KG1 (cell line): ENCODE results near the gene CYP27A1.
"Not testable (repeated sequence)": the region's sequence is repeated elsewhere in the genome, so short reads cannot be mapped to it uniquely, and the experiment has no call there.

Experiments
- DNase-seq: peaks from one replicate; lab custom pipeline; 2025; lab: John Stamatoyannopoulos, UW

CYP27A1 gene

DNA sequence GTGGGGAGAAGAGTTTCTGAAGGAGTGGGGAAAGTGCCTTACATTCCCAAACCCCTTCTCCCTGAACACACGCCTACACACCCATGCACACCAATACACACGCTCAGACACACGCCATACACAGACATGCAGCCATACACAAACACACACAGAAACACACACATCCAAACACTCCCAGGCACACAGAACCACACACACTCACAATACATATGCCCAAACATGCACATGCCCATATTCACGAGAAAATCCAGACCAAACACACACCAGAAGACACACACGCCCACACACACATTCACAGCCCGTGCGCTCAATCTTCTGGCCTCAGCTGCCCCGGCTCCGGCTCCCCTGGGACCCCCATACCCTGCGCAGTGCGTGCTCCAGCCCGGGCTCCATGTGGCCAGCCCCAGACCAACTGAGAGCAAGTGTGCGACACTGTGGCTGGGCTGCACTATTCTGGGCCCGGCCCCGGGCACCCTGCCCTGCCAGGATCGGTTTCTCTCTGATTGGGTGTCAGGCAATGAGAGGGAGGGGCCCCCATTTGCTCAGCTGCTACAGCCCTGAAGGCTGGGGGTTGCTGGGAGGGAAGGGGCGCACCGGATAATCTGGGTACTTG, 49.5 kb downstream of the CYP27A1 start, which contains the start of gene PRKAG3:
TSS of gene PRKAG3 (minus strand) at position 426 of the 613 bp plus-strand sequence.
- DNase-seq = no peak

DNA sequence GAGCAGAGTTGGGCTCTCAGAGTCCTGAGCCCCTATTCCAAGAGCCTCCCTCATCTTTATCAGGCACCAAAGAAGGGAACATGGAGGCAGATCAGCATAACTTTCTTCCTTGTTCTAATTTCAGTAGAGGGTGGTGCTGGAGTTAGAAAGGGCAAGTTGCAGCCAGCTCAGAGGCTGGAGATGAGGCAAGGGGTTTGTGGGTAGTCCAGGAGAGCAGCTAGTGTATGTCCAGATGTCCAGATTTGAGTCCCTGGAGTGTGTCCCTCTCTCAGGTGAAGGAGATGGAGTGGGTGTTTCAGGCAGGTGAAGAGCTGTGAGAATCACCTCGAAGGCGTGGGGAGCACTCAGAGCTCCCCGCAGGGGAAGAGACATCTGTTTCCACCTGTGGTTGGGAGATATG, 50.1 kb downstream of the CYP27A1 start:
- no peak for DNase-seq

DNA sequence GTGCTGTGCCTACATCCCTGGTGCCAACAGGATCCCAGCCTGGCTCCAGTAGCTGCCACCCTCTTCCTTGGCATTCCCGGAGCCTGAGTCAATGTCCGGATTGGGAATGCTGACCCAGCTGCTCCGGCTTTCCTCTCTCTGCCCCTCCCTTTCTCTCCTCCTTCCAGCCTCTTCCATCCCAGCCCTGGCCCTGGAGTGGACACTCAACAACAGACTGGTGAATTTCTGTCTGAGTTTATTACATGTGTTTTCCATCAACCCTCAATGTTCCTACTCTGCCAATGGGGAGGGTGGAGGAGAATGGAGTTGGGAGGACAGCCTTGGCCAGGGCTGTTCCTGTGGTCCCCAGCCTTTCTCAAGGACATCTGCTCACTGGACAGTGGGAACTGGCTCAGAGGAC, 50.6 kb downstream of the CYP27A1 start:
- no peak for DNase-seq

DNA sequence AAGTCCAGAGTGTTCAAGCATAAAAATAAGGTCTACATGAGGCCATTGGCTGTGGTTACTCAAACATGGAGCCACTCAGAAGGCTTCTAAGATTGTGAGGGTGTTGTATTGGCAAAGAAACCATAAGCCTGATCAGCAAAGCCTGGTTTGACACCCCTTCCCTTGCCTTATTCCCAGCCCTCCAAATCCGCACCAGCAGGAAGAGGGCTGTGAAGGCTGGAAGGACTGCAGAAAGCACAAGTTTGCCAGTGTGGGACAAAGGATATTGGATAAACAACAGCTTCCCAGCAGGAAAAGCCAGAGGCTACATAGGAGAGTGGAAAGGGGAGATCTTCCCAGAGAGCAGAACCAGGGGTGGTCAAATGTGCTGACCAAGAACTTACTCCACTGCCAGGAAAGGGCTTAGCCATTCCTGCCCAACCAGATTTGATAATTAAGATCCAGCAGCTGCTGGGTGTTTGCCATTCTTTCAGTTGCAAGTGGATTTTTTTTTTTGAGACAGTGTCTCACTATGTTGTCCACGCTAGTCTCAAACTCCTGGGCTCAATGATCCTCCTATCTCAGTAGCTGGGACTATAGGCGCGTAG, 51.2 kb downstream of the CYP27A1 start:
- DNase-seq = no peak

DNA sequence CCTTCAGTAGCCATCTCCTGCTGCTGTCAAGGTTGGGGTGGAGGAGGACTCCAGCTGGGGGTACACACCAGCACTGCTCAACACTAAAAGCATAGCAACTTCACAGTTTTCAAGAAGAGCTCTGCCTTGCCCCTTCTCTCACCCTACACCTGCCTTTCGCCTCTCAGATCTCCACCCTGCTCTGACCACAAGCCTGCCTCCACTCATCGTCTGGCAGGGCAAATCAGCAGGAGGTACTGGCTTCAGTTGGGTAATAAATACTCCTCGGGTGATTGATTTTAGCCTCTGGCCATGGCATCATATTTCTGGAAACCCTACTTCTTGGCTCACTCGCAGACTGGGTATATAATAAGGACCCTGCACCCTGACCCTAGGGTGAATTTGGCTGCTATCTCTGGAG, 52.7 kb downstream of the CYP27A1 start:
- no peak for DNase-seq

DNA sequence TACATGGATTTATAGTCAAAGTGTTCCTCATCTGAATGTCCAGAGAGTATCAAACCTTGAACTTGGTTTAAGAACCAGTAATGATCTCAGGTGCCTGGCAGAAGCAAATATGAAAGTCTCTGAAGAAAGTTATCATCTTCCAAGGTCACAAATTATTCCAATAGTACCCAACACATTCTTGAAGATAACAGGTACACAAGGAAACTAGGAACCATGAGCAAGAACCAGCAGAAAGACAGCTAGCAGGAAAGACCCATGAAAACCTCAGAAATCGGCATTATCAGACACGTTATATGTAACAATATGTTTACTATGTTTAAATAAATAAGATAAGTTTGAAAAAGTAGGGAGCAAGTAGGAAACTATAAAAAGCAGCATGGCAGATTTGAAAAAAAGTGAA, 55.5 kb downstream of the CYP27A1 start:
- DNase-seq = no peak

DNA sequence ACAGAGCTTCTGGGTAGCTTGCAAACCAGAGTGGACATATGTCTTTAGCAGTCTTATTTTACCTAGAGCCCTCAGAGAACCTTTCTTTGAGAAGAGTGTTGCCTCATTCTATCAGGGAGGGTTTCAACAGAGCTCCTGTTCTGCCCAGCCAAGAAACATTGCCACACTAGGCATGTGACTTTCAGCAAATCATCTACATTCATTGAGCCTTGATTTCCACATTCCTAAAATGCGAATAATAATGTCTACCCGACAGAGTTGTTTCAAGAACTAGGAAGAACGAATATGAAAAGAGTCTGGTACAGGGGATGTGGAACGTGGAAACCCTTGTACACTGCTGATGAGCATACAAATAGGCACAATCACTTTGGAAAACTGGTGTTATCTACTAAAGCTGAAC, 57.5 kb downstream of the CYP27A1 start:
- DNase-seq = no peak

DNA sequence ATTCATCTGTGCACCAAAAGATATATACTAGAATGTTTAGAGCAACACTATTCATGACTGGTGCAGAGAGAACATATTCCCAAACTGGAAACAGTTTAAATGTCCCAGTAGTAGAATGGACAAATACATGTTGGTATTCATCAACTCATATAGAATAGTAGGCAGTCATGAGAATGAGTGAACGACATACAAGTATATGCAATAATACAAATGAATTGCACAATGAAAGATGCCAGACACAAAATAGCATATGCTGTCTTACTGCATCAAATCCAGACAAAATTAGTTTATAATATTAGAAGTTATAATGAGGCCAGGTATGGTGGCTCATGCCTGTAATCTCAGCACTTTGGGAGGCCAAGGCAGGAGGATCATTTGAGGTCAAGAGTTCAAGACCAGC, 57.9 kb downstream of the CYP27A1 start:
- DNase-seq = no peak

DNA sequence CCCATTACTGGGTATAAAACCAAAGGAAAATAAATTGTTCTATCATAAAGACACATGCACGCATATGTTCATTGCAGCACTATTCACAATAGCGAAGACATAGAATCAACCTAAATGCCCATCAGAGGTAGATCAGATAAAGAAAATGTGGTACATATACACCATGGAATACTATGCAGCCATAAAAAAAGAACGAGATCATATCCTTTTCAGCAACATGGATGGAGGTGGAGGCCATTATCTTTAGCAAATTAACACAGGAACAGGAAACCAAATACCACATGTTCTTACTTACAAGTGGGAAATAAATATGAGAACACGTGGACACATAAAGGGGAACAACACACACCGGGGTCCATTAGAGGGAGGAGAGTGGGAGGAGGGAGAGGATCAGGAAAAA, 62.4 kb downstream of the CYP27A1 start:
- DNase-seq = not testable (repeated sequence)

DNA sequence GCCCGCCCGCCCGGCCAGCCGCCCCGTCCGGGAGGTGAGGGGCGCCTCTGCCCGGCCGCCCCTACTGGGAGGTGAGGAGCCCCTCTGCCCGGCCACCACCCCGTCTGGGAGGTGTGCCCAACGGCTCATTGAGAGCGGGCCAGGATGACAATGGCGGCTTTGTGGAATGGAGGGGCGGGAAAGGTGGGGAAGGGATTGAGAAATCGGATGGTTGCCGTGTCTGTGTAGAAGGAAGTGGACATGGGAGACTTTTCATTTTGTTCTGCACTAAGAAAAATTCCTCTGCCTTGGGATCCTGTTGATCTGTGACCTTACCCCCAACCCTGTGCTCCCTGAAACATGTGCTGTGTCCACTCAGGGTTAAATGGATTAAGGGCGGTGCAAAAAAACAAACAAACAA, 65.0 kb downstream of the CYP27A1 start:
- DNase-seq = not testable (repeated sequence)

DNA sequence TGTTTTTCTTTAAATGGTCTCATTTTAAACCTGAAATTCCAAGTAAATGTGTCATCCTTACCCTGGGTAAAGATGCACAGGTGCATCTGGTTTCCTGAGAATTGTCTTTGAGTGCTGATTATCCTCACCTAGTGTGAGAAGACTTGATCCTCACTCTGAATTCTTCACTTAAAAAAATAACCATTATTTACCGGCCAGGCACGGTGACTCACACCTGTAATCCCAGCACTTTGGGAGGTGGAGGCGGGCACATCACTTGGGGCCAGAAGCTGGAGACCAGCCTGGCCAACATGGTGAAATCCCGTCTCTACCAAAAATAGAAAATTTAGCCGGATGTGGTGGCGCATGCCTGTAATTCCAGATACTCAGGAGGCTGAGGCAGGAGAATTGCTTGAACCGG, 67.8 kb downstream of the CYP27A1 start:
- DNase-seq = no peak

DNA sequence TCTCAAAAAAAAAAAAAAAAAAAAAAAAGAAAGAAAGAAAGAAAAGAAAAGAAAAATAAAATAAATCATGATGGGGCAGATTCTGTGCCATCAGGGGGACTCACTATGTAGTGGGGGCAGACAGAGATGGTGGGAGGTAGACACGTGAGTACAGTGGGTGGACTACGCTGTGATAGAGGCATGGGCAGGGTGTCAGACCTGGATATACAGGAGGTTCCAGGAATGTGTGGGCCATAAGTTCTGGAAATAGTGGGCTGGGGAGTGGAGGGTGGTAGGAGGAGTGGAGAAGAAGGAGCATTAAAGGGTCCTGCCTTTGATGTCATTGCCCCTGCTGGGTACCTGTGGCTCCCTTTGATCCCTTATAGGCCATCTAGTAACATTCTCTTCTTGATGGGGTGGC, 68.8 kb downstream of the CYP27A1 start:
- DNase-seq = no peak

DNA sequence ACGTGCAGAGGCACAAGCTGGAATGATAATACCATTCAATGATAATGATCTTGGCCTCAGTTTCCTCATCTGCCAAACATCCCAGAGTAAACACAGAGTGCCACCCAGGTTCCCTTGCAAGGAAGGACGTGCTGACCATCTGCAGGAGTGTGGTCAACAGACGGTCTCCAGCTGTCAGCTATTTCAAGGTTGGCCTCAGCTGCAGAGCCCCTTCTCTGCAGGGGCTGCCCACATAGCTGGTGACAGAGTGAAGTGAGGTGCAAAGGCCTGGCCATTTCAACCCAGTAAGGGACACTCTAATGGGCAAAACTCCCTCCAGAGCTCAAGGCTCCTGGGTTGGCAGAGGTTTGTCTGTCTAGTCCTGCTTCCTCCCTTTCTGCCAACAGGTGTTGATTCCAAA, 69.3 kb downstream of the CYP27A1 start:
- no peak for DNase-seq

DNA sequence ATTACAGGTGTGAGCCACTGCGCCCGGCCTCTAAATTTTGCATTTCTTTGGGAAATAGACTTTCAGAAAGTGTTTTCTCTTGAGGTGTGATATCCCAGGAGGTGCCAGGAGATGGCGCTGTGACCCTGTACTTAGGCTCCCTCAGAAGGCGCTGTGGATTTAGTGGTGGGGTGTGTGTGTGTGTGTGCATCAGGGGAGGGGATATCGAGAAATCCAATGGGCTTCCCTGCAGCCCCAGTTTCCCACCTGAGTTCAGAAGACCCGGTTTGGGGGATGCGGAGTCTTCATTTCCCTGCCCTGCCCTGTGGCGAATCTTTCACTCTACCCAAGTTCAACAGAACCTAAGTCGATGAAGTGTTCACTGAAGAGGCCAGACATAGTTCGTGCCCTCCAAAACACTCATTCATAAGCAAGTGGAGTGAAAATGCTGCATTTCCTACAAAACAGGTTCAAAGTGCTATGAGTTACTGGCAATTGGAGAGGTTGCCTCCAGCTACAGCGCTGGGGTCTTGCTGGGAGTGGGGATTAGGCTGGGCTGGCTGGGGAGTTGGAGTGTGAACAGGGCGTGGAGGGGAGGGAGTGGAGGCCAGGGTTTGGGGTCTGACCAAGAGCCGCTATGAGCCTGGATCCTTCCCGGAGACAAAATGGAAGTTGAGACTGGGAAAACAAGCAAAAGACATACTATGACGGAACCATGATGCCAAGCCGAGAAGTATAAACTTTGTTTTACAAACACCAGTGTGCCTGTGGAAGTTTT, 71.1 kb downstream of the CYP27A1 start:
- peak; percentile 38 for DNase-seq

DNA sequence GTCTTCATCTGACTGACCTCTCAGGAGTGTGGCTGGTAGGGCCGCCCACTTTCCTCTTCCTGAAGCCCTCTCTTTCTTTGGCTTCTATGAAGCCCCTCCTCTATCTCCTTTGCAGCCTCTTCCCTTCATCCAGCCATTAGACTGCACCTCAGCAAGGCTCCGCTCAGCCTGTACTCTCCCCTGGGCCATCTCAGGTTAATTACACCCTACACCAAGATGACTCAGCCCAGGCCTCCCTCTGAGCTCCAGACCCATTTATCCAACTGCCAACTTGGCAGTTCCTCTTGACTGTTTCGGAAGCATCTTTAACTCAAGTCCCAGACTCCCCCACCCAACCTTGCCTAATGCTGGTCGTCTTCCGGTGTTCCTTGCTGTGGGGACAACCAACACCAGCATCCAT, 71.8 kb downstream of the CYP27A1 start:
- DNase-seq = no peak

DNA sequence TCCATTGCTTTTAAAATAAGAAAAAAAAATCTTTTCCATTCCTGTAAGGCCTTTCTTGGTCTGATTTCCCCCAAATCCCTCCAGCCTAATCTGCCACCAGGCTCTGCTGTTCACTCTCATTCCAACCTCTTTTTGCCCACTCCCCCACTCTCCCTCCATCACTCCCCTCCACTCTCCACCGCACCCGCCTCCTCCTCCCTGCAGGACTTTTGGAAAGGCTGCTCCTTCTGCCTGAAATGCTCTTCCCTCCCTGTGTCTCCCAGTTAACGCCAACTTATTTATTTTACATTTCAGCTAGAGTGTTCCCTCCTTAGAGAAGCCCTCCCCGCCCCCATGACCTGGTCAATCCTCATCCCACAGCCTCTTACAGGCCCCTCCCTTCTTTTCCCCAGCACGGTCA, 72.9 kb downstream of the CYP27A1 start:
- no peak for DNase-seq

DNA sequence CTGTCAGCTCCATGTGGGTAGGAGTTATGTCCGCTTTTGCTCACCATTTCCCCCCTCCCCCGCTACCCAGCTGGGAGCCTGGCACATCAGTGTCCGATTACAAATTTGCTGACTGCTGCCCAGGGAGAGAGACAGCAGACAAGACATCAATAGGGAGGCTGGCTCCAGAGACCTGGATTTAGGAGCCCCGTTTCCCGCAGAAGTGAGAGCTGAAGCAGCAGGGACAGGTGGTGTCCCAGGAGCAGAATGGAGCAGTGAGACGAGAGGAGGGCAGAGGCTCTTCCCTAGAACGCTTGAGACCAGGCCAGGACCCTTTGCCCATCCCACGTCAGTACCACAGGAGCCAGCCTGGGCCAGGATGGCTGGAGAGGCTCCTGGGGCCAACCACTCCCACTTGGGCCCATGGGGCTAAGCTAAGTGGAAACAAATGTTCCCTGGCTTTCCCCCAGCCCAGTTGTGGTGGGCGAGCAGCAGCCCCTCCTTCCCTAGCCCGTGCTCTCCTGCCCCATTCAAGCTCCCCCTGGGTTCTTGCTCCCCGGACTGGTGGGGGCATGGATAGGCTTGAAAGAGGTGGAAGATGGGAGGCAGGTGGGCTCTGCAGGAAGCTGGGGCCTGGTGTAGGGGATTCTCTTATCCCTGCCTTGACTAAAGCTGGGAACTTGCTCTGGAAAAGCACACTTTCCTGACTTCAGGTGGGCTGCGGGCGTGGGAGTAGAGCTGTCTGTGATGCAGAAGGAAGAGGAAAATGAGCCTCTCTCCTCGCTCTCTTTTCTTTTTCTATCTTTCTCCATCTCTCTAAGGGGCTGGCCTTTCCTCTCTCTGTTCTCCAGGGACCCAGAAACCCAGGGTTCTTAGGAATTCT, 73.6 kb downstream of the CYP27A1 start:
- no peak for DNase-seq

DNA sequence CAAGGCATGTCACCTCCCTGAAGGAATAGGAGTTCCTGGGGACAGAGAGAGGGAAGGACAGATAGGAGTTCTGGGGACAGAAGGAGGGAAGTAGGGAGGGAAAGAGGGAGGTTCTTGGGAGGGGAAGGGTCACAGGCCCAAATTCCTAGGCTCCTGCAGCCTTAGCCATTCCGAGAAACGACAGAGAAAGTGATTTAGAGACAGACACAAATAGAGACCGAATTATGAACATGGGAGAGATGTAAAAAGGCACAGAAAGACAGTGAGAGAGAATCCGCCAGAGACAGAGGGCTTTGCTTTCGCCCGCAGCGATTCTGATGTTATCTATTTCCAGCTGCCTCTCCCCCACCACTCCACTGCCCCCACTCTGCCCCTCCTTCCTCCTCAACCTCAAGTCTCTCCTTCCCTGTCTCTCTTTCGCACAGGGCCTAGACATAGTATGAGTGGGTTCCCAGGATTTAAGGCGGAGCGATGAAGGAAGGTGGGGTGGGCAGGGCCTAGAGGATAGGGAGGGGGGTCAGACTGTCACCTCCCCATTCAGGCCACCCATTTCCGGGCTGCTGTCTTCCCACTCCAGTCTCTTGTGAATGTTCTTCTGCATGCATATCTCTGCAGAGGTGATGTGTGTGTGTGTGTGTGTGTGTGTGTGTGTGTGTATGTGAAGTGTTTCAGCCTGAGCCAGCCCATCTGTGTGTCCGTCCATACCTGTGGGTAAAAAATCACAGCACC, 74.4 kb downstream of the CYP27A1 start:
- no peak for DNase-seq

DNA sequence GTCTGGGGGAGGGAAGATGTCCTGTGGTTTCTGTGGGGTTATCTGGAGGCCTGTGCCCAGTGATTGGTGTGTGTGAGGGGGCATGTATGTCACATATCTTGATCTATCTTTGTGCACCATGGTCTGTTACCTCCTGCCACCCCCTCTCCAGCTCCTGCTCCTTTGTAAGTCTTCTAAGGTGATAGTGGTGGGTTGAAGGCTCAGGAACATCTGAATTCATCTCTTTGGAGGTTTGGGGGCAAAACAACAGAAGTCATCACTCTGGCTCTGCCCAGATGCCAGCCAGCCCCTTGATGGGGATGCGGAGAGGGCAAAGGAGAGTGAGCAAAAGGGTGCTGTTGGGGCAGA, 74.9 kb downstream of the CYP27A1 start:
- no peak for DNase-seq

DNA sequence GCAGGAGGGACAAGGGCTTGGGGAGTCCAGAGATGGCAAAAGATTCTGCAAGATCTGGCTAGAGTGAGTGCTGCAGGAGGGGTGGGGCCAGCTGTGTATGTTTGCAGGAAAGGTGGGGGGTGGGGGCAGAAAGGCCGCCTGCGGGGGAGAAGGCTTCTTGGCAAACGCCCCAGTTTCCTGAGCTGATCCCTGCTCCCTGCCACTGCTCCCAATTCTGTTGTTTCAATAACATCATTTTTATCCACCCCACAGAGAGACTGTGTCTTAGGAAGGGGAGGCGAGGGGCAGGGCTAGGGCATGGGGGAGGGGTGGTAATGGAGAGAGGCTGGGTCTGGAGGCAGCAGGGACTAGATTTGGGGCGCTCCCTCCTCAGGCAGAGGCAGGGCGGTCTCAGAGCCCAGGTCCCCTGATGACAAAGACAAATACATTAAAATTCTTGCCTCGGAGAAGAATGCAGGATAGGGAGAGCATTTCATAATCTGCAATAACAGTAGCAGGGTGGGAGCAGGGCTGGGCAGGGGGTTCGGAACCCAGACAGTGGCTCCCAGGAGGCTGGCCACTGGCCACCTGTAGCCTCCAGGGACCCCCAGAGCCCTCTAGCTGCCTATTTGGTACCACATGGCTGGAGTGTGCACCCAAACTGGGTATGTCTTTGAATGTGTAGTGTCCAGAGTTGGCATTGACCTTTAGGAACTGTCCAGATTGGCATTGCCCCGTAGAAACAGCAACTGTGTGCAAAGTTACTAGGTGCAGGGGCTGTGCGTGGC, 75.6 kb downstream of the CYP27A1 start:
- DNase-seq = no peak

DNA sequence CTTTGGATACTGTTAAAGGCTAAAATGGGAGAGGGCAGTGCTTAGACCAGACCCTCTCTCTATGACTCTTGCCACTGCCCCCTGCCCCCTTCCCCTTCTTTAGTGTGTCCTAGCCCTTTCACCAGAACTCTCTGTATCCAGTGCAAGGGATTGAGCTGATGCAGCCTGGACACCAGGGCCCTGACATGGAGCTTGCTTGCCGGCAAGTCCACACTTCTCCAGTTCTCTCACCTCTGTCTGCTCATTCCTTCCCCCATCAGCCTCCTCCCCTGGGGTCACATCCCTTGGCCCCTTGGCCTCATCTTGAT, 76.1 kb downstream of the CYP27A1 start:
- DNase-seq = no peak
